ENCODE measurements around the gene TAAR6. TPM values are rescaled to one million over a fixed set of nuclear protein-coding genes. Genes with fewer than 3 reads are reported as not detected.

Gene TAAR6
- total and polyA plus RNA-seq, 2 of the 4 experiments (the other 2 are of a cell fraction), result not detected

- no peaks in the 10 kb centered on the region for H3K4me1 ChIP-seq (ENCODE audit: control insufficient read depth, insufficient read depth, low read length)
- no peak for ATAC-seq (ENCODE audit: low read depth)
Observed at GRCh38 chr6:132607544-132608233, 37.6 kb downstream of the TAAR6 start.

More at GRCh38 chr6:132607544-132608233, 37.6 kb downstream of the TAAR6 start:
- Histone ChIP-seq H4K20me1 (ENCODE audit: insufficient read depth, low read length) (no peaks in the 10 kb centered on the region), H4K5ac (ENCODE audit: low read depth, low read length) (no peak overlapping the region), H3K9me3 (ENCODE audit: control insufficient read depth, insufficient read depth, low read length) (no peaks in the 10 kb centered on the region), H3K9ac (ENCODE audit: low read depth, low read length) (no peak overlapping the region), H3K27ac (ENCODE audit: insufficient read depth, low read length) (no peak overlapping the region), H2AFZ (replicated peaks; ENCODE audit: low read length, poor library complexity) (no peak overlapping the region), H3K27me3 (ENCODE audit: control insufficient read depth, insufficient read depth, low read length) (peaks cover 22% of the 10 kb centered on the region), H2BK120ac (ENCODE audit: low read depth, low read length) (no peak overlapping the region), H3K14ac (replicated peaks; ENCODE audit: low read depth, low read length) (no peak overlapping the region), H3K18ac (ENCODE audit: low read depth, low read length) (no peak overlapping the region), H3K23ac (ENCODE audit: low read depth, low read length) (no peak overlapping the region), H2AK9ac (replicated peaks; ENCODE audit: low read depth, low read length, poor library complexity) (no peak overlapping the region), H3K79me1 (ENCODE audit: low read depth in 1 of 2, low read length in 2 of 2) (no peaks in the 10 kb centered on the region), H2BK5ac (ENCODE audit: low read depth, low read length, poor library complexity, severe bottlenecking) (no peak overlapping the region), H2BK20ac (ENCODE audit: low read depth, low read length) (no peak overlapping the region), H4K91ac (ENCODE audit: insufficient read depth, low read depth, low read length) (no peak overlapping the region), H2AK5ac (ENCODE audit: low read depth, low read length) (no peak overlapping the region), H2BK15ac (ENCODE audit: low read depth, low read length) (no peak overlapping the region), H3K4me3 (ENCODE audit: insufficient read depth, low read depth, low read length) (no peak overlapping the region), H3K4ac (ENCODE audit: low read depth, low read length) (no peak overlapping the region), H3K36me3 (ENCODE audit: control insufficient read depth, insufficient read depth, low read length) (no peaks in the 10 kb centered on the region), H3K56ac (ENCODE audit: extremely low read depth, insufficient read depth, low read length) (no peak overlapping the region), H3K4me2 (ENCODE audit: low read depth, low read length) (no peak overlapping the region), H3K9me1 (ENCODE audit: insufficient read depth, low read length) (no peaks in the 10 kb centered on the region), H4K8ac (ENCODE audit: low read depth in 2 of 2, low read length in 2 of 2) (no peak overlapping the region)
- ChIA-PET CTCF (no interaction called here), POLR2A (ENCODE audit: unreplicated experiment) (no interaction called here)
- TF ChIP-seq NFE2L2 (IDR thresholded peaks at IDR 0.05; ENCODE audit: low read depth, low read length) (no peak), MAZ (IDR thresholded peaks at IDR 0.05; ENCODE audit: borderline replicate concordance, low read depth, low read length) (no peak), MXI1 (IDR thresholded peaks at IDR 0.05; ENCODE audit: borderline replicate concordance, low read depth, low read length) (no peak)
- in situ Hi-C loops (cut with MboI; ENCODE audit: low sequenced_read_pairs), result no loop called here
- dilution Hi-C loops (cut with HindIII; ENCODE audit: low sequenced_read_pairs, unreplicated experiment), result no loop called here
- no peak for DNase-seq
- no TSS peak for BruUV-seq (replicated peaks)
- intact Hi-C loops (cut with micrococcal nuclease), result no loop called here
- no CpG with 5 or more reads among the region's 5 CpGs for WGBS, 2 experiments (ENCODE audit: extremely low coverage in 2 of 2, insufficient read length in 1 of 2)
